Lower lobe of right lung (tissue), 2 donors: ENCODE data around the gene KSR2. TPM values are rescaled to one million over a fixed set of nuclear protein-coding genes. Genes with fewer than 3 reads are reported as not detected.

Source experiments
- ATAC-seq, 2 donors: fragments of 200-7000 bp; cut with Tn5 transposase; one replicate each; pipeline ENCODE4 v1.9.1; 2020 to 2022; ENCODE audit warnings: mild to moderate bottlenecking in 2 of 2, moderate library complexity in 2 of 2
- DNase-seq: peaks from one replicate; pipeline ENCODE4 v3.0.0-alpha.2; 2020
- H3K27ac ChIP-seq: fragments of 200-600 bp; one replicate; pipeline ENCODE4 v1.8.0; 2022
- H3K27me3 ChIP-seq: fragments of 200-600 bp; one replicate; pipeline ENCODE4 v1.8.0; 2022; ENCODE audit warnings: low read depth
- H3K36me3 ChIP-seq: fragments of 200-600 bp; one replicate; pipeline ENCODE4 v1.8.0; 2022; ENCODE audit warnings: mild to moderate bottlenecking
- H3K4me1 ChIP-seq: fragments of 200-600 bp; one replicate; pipeline ENCODE4 v1.8.0; 2022
- H3K4me3 ChIP-seq: fragments of 200-600 bp; one replicate; pipeline ENCODE4 v1.8.0; 2022; ENCODE audit warnings: mild to moderate bottlenecking
- H3K9me3 ChIP-seq: fragments of 200-600 bp; one replicate; pipeline ENCODE4 v1.8.0; 2022
- intact Hi-C: fragments of 100-400 bp; cut with DNase I; formaldehyde crosslinking; loops from one replicate; pipeline ENCODE4 v1.11.0; 2022
- total RNA-seq: library from RNA; stranded (reverse); fragmentation: NEBNext Ultra II Directional; extraction: Animal tissue kit (Norgen Biotek cat#: 25700); gene quantifications from one replicate; pipeline ENCODE4 v1.2.1, GENCODE V29; 2021
- TF ChIP-seq, protein P1 (sequence below): fragments of 200-600 bp; IDR thresholded peaks from one replicate; pipeline ENCODE4 v1.8.0; 2022; ENCODE audit warnings: antibody characterized with exemption, mild to moderate bottlenecking
- donor health status: DM: no; HTN: yes; CAD: no; lungs with severe emphysema.

Gene KSR2
- total RNA-seq, 1 donor from 2014 or later: 1.0 TPM

GRCh38 chr12:117481470-117481869 is 487.3 kb downstream of the KSR2 start:
- Histone ChIP-seq H3K27me3 (no peaks in the 10 kb centered on the region), H3K4me1 (no peaks in the 10 kb centered on the region), H3K4me3 (no peak overlapping the region), H3K9me3 (no peaks in the 10 kb centered on the region), H3K36me3 (no peaks in the 10 kb centered on the region), H3K27ac (no peak overlapping the region)
- no peak for DNase-seq
- ATAC-seq: no peak
- intact Hi-C loops: no loop called here
- TF ChIP-seq, protein P1, sequence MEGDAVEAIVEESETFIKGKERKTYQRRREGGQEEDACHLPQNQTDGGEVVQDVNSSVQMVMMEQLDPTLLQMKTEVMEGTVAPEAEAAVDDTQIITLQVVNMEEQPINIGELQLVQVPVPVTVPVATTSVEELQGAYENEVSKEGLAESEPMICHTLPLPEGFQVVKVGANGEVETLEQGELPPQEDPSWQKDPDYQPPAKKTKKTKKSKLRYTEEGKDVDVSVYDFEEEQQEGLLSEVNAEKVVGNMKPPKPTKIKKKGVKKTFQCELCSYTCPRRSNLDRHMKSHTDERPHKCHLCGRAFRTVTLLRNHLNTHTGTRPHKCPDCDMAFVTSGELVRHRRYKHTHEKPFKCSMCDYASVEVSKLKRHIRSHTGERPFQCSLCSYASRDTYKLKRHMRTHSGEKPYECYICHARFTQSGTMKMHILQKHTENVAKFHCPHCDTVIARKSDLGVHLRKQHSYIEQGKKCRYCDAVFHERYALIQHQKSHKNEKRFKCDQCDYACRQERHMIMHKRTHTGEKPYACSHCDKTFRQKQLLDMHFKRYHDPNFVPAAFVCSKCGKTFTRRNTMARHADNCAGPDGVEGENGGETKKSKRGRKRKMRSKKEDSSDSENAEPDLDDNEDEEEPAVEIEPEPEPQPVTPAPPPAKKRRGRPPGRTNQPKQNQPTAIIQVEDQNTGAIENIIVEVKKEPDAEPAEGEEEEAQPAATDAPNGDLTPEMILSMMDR: no peak

DNA sequence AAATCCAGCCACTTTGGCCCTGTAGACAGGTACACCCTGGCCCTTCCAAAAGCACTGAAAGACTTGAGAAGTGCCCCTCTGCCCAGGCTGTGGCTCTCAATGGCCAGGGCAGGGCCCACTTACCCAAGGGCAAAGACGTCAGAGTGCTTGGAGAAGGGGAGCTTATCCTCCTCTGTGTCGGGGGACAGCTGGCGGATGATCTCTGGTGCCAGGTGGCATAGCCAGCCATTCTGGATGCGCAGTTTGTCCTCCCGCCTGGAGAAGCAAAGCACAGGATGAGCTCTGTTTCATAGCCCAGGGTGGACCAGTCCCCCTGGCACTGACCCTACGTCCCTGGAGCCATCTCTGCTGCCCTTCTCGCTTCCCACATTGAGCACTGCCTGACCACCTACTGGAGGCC is 492.4 kb downstream of the KSR2 start:
- ATAC-seq (no peak), DNase-seq (no peak)
- H3K9me3 ChIP-seq: no peaks in the 10 kb centered on the region
- intact Hi-C loops: no loop called here
- TF ChIP-seq, protein P1: no peak
- no peak overlapping the region for H3K27ac ChIP-seq
- no peak overlapping the region for H3K4me3 ChIP-seq
- no peaks in the 10 kb centered on the region for H3K36me3 ChIP-seq
- H3K27me3 ChIP-seq: no peaks in the 10 kb centered on the region
- no peaks in the 10 kb centered on the region for H3K4me1 ChIP-seq

- TF ChIP-seq, protein P1: no peak
- ATAC-seq: no peak
- H3K4me3 ChIP-seq: no peak overlapping the region
Measured at GRCh38 chr12:117473856-117474255, 494.9 kb downstream of the KSR2 start.

GRCh38 chr12:117472983-117473382 is 495.8 kb downstream of the KSR2 start:
- Histone ChIP-seq H3K27ac (no peak overlapping the region), H3K9me3 (peaks cover 5% of the 10 kb centered on the region), H3K27me3 (no peaks in the 10 kb centered on the region), H3K36me3 (no peaks in the 10 kb centered on the region), H3K4me1 (no peaks in the 10 kb centered on the region), H3K4me3 (no peak overlapping the region)
- DNase-seq (no peak), ATAC-seq (no peak)
- intact Hi-C loops: no loop called here
- TF ChIP-seq, protein P1: peak; percentile 33

More at GRCh38 chr12:117473856-117474255, 494.9 kb downstream of the KSR2 start:
- H3K27ac ChIP-seq: no peak overlapping the region
- peaks cover 5% of the 10 kb centered on the region for H3K9me3 ChIP-seq
- no peak for DNase-seq
- H3K36me3 ChIP-seq: no peaks in the 10 kb centered on the region
- no peaks in the 10 kb centered on the region for H3K4me1 ChIP-seq
- intact Hi-C loops: no loop called here
- no peaks in the 10 kb centered on the region for H3K27me3 ChIP-seq

- Histone ChIP-seq H3K4me1 (no peaks in the 10 kb centered on the region), H3K4me3 (no peak overlapping the region), H3K9me3 (peaks cover 5% of the 10 kb centered on the region), H3K27me3 (no peaks in the 10 kb centered on the region), H3K27ac (no peak overlapping the region), H3K36me3 (no peaks in the 10 kb centered on the region)
- DNase-seq (no peak), ATAC-seq (no peak)
- TF ChIP-seq, protein P1: peak; percentile 32
- intact Hi-C loops: no loop called here
Measured at GRCh38 chr12:117470804-117471203, 498.0 kb downstream of the KSR2 start.
